ENCODE results near the gene STX8. TPM values are rescaled to one million over a fixed set of nuclear protein-coding genes. Genes with fewer than 3 reads are reported as not detected.

Gene STX8
- total and polyA plus RNA-seq, 9 of the 15 experiments (the other 6 are each of a cell fraction or from before 2014, with no cell fraction given) = 14.6 to 42.5 (median 22.1) TPM

GRCh38 chr17:9575381-9576101, at the start of gene STX8 (continued):
- TF ChIP-seq ZNF140 (CRISPR knock-in tag; IDR thresholded peaks at IDR 0.05) (no peak), HNRNPK (IDR thresholded peaks at IDR 0.05; ENCODE audit: low read depth, low read length, poor library complexity, severe bottlenecking) (no peak), JUND (IDR thresholded peaks at IDR 0.05; ENCODE audit: borderline replicate concordance, low read depth, low read length) (0 out of 2 replicates have a peak, but pooled peaks have one; percentile 17), JUND (tag; IDR thresholded peaks at IDR 0.05; ENCODE audit: borderline replicate concordance, low read depth, low read length) (no peak), PRPF4 (IDR thresholded peaks at IDR 0.05; ENCODE audit: insufficient read depth, low read depth, low read length, poor library complexity, severe bottlenecking) (no peak), CCNT2 (IDR thresholded peaks at IDR 0.05; ENCODE audit: borderline replicate concordance, extremely low read depth, insufficient read length, low read depth, low read length) (peak; percentile 25), ELF1 (tag; IDR thresholded peaks at IDR 0.05) (peak; percentile 73), ZBTB12 (CRISPR knock-in tag; IDR thresholded peaks at IDR 0.05) (no peak), ZKSCAN8 (CRISPR knock-in tag; IDR thresholded peaks at IDR 0.05) (no peak), TAF1 (IDR thresholded peaks at IDR 0.05; ENCODE audit: control insufficient read depth, extremely low read depth, insufficient read depth, low read length, severe bottlenecking) (no peak), MTA3 (IDR thresholded peaks at IDR 0.05; ENCODE audit: borderline replicate concordance) (peak; percentile 98), POLR2G (IDR thresholded peaks at IDR 0.05; ENCODE audit: low read depth, low read length) (peak; percentile 69), CHCHD3 (CRISPR knock-in tag; IDR thresholded peaks at IDR 0.05) (no peak), CC2D1A (IDR thresholded peaks at IDR 0.05) (no peak), SNAPC5 (CRISPR knock-in tag; IDR thresholded peaks at IDR 0.05) (no peak), DIDO1 (tag; IDR thresholded peaks at IDR 0.05; ENCODE audit: low read depth) (peak; percentile 17; the same call in 1 of the 2 replicates), CTCF (IDR thresholded peaks at IDR 0.05 in 2 of 3, conservative IDR thresholded peaks at IDR 0.05 in 1 of 3; ENCODE audit: insufficient read depth in 2 of 3, low read depth in 1 of 3, low read length in 3 of 3) (peak in 1 of 3 experiments; percentile 4; a peak in 1 of 6 replicates), MAZ (CRISPR knock-in tag; conservative IDR thresholded peaks at IDR 0.05 in 1 of 2, IDR thresholded peaks at IDR 0.05 in 1 of 2) (peak in 1 of 2 experiments; percentile 39; a peak in 1 of 4 replicates), RBBP5 (IDR thresholded peaks at IDR 0.05; ENCODE audit: borderline replicate concordance, insufficient read depth, low read length, poor library complexity, severe bottlenecking) (peak; percentile 55), SAP30 (IDR thresholded peaks at IDR 0.05; ENCODE audit: borderline replicate concordance, insufficient read depth, low read depth, low read length, poor library complexity, severe bottlenecking) (peak; percentile 62), MAFG (tag; conservative IDR thresholded peaks at IDR 0.05) (no peak), PHF8 (IDR thresholded peaks at IDR 0.05; ENCODE audit: borderline replicate concordance, low read length) (peak; percentile 64; the same call in 1 of the 2 replicates), L3MBTL2 (IDR thresholded peaks at IDR 0.05) (peak; percentile 30; the same call in 1 of the 2 replicates), SMARCA4 (IDR thresholded peaks at IDR 0.05) (no peak)
